Measurements from ENCODE around the gene SEC31B. TPM values are rescaled to one million over a fixed set of nuclear protein-coding genes. Genes with fewer than 3 reads are reported as not detected.

Gene SEC31B
- total RNA-seq, 4 donors from 2014 or later = 2.8 to 5.2 (median 4.1) TPM

DNA sequence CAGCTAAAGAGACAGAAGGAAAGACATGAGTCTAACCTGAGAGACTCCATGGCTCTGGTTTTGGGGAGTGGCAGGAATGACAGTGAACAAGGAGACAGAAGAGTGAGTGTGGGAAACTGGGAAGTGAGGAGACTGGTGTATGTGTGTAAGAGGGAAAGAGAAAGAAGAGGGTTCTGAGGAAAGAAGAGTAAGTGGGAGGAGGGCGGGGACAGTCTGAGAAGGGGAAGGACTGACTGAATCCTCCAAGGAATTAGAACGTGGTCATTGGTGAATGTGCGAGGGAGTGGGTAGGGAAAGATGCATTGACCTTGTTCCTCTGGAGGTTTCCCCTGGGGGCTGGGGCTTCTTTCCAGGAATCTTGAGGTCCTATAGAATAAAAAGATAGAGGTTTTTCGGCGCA, 30.3 kb downstream of the SEC31B start:
- TF ChIP-seq EP300 (IDR thresholded peaks at IDR 0.05) (no peak), POLR2A (IDR thresholded peaks at IDR 0.05; ENCODE audit: low read depth) (no peak), POLR2AphosphoS5 (IDR thresholded peaks at IDR 0.05) (no peak)
- TF ChIP-seq, protein P1, sequence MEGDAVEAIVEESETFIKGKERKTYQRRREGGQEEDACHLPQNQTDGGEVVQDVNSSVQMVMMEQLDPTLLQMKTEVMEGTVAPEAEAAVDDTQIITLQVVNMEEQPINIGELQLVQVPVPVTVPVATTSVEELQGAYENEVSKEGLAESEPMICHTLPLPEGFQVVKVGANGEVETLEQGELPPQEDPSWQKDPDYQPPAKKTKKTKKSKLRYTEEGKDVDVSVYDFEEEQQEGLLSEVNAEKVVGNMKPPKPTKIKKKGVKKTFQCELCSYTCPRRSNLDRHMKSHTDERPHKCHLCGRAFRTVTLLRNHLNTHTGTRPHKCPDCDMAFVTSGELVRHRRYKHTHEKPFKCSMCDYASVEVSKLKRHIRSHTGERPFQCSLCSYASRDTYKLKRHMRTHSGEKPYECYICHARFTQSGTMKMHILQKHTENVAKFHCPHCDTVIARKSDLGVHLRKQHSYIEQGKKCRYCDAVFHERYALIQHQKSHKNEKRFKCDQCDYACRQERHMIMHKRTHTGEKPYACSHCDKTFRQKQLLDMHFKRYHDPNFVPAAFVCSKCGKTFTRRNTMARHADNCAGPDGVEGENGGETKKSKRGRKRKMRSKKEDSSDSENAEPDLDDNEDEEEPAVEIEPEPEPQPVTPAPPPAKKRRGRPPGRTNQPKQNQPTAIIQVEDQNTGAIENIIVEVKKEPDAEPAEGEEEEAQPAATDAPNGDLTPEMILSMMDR (IDR thresholded peaks at IDR 0.05) = no peak
- no peak overlapping the region for H3K27ac ChIP-seq (replicated peaks in 1 of 4)
- no peak for DNase-seq (ENCODE audit: extremely low spot score)
- H3K9me3 ChIP-seq = no peaks in the 10 kb centered on the region
- H3K4me3 ChIP-seq = no peak overlapping the region
- H3K4me1 ChIP-seq = no peaks in the 10 kb centered on the region
- peaks cover 37 to 92% (median 68%) of the 10 kb centered on the region in 4 donors for H3K36me3 ChIP-seq
- WGBS = 85% methylated on average over 5 of the region's 5 CpGs
- intact Hi-C loops (cut with DNase I) = no loop called here
- no peaks in the 10 kb centered on the region for H3K27me3 ChIP-seq

DNA sequence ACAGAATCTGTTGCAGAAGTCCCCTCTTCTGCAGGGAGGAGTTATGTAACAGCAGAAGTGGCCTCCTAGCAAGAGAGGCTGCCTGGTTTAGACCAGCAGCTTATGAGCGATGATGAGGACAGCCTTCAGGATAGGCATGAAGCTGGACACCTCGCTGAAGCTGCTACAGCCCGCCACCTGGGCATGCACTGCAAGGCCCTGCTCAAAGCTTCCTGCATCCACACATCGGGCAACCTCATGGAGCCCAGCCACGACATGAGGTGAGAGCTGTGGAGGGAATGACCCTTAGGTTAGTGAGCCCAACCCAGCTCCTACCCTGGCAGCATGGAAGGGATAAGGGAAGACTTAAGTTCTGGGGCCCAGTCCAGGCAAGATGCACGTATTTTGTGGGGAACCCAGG, 32.1 kb downstream of the SEC31B start:
- intact Hi-C loops (cut with DNase I) = no loop called here
- DNase-seq (ENCODE audit: extremely low spot score) = no peak
- Histone ChIP-seq H3K9me3 (no peaks in the 10 kb centered on the region), H3K27ac (replicated peaks in 1 of 4) (no peak overlapping the region), H3K4me1 (peaks cover 4 to 7% (median 6%) of the 10 kb centered on the region in 4 donors), H3K4me3 (no peak overlapping the region), H3K36me3 (peaks cover 37 to 75% (median 57%) of the 10 kb centered on the region in 4 donors), H3K27me3 (no peaks in the 10 kb centered on the region)
- WGBS = 96% methylated on average over 3 of the region's 6 CpGs
- no peak for TF ChIP-seq POLR2AphosphoS5 (IDR thresholded peaks at IDR 0.05)
- TF ChIP-seq, protein P1 (IDR thresholded peaks at IDR 0.05) = no peak
- TF ChIP-seq POLR2A (IDR thresholded peaks at IDR 0.05; ENCODE audit: low read depth) = no peak
- no peak for TF ChIP-seq EP300 (IDR thresholded peaks at IDR 0.05)

DNA sequence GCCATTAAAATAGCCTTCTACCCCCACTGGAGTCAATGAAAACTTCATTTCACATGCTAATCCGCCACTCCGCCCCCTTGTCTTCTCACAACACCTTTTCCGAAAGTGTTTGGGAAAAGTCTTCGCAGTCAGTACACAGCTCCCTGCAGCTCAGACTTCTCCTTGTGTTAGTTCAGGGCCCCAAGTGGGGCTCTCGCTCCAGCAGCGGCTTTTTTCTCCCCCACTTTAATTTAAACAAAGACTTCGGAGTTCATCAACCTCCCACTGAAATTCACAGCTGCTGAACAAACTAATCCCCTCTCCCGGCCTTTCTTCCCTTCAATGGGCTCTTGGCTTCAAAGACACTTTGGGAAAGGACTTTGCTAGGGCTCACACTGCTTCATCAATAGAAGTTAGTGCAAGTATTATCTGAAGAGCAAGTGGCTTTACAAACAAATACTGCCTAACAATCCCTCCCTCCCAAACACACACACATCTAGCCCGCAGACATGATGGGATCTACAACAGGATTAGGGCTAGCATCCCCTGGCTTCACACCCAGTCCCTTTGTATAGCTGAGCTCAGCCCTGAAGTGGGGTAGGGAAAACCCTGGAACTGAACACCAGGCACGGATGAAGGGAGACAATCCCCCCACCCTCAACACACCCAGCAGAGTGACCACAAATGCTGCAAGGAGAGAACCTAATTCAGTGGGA, 33.7 kb downstream of the SEC31B start:
- Histone ChIP-seq H3K27ac (replicated peaks in 1 of 4) (no peak overlapping the region), H3K4me3 (no peak overlapping the region), H3K9me3 (no peaks in the 10 kb centered on the region), H3K36me3 (peaks cover 35 to 60% (median 48%) of the 10 kb centered on the region in 4 donors), H3K27me3 (peaks cover 0 to 4% (median 0%) of the 10 kb centered on the region in 4 donors), H3K4me1 (peaks cover 13 to 20% (median 16%) of the 10 kb centered on the region in 4 donors)
- WGBS = 89% methylated on average over 10 of the region's 10 CpGs
- intact Hi-C loops (cut with DNase I) = no loop called here
- no peak for DNase-seq (ENCODE audit: extremely low spot score)
- no peak for TF ChIP-seq POLR2A (IDR thresholded peaks at IDR 0.05; ENCODE audit: low read depth)
- TF ChIP-seq, protein P1 (IDR thresholded peaks at IDR 0.05) = no peak

DNA sequence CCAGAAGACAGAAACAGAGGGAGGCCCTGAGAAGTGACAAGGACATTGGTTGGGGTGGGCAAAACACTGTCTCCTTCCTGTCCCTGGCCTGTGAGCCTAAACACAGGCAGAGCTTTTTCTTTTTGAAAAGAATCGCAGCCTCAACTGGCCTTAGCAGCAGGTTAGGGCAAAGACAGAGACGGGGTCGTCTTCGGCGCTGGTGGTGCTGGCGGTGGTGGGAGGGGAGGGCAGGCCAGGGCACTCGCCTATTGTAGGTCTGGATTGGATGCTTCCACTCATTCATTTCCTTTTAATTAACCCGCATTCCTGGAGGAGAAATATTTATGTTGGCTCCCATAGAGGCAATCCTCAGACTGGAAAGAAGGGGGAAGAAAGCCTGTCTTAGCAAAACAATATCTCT, 34.3 kb downstream of the SEC31B start:
- Histone ChIP-seq H3K9me3 (no peaks in the 10 kb centered on the region), H3K27ac (replicated peaks in 1 of 4) (no peak overlapping the region), H3K4me3 (no peak overlapping the region), H3K36me3 (peaks cover 35 to 54% (median 46%) of the 10 kb centered on the region in 4 donors), H3K4me1 (peaks cover 13 to 20% (median 16%) of the 10 kb centered on the region in 4 donors), H3K27me3 (peaks cover 0 to 10% (median 0%) of the 10 kb centered on the region in 4 donors)
- intact Hi-C loops (cut with DNase I) = no loop called here
- 76% methylated on average over 8 of the region's 8 CpGs for WGBS
- no peak for TF ChIP-seq POLR2A (IDR thresholded peaks at IDR 0.05; ENCODE audit: low read depth)
- TF ChIP-seq EP300 (IDR thresholded peaks at IDR 0.05) = no peak
- TF ChIP-seq, protein P1 (IDR thresholded peaks at IDR 0.05) = no peak
- no peak for TF ChIP-seq POLR2AphosphoS5 (IDR thresholded peaks at IDR 0.05)
- DNase-seq (ENCODE audit: extremely low spot score) = no peak
